BE2C (cell line): ENCODE measurements around the gene VSTM2B.

Experiments
- DNase-seq: peaks from one replicate; pipeline ENCODE4 v3.0.0-alpha.2; 2020
- H3K27me3 ChIP-seq: fragments of 250-450 bp; sonication (Bioruptor Pico); 2 replicates; pipeline ENCODE4 v1.5.1; 2020; ENCODE audit warnings: mild to moderate bottlenecking
- H3K36me3 ChIP-seq: fragments of 250-450 bp; sonication (Bioruptor Pico); 2 replicates; pipeline ENCODE4 v1.5.1; 2020; ENCODE audit warnings: mild to moderate bottlenecking
- H3K4me1 ChIP-seq: fragments of 250-450 bp; sonication (Bioruptor Pico); 2 replicates; pipeline ENCODE4 v1.5.1; 2020
- H3K4me3 ChIP-seq: 2 replicates; pipeline ENCODE4 v1.5.1; 2011; ENCODE audit warnings: low read depth, low read length
- H3K9me3 ChIP-seq: fragments of 250-450 bp; sonication (Bioruptor Pico); 2 replicates; pipeline ENCODE4 v1.5.1; 2020
- CTCF ChIP-seq: IDR thresholded peaks from 2 replicates; pipeline ENCODE4 v1.5.1; 2012; ENCODE audit warnings: mild to moderate bottlenecking, low read depth, low read length

VSTM2B gene

GRCh38 chr19:29576761-29577648 lies 51.2 kb downstream of the VSTM2B start:
- Histone ChIP-seq H3K4me3 (no peak overlapping the region), H3K27me3 (peaks cover 51% of the 10 kb centered on the region), H3K9me3 (no peaks in the 10 kb centered on the region), H3K4me1 (no peaks in the 10 kb centered on the region), H3K36me3 (no peaks in the 10 kb centered on the region)
- TF ChIP-seq CTCF, result no peak
- no peak for DNase-seq

GRCh38 chr19:29577649-29577963 lies 51.8 kb downstream of the VSTM2B start:
- Histone ChIP-seq H3K4me3 (no peak overlapping the region), H3K9me3 (no peaks in the 10 kb centered on the region), H3K27me3 (peaks cover 49% of the 10 kb centered on the region), H3K4me1 (no peaks in the 10 kb centered on the region), H3K36me3 (no peaks in the 10 kb centered on the region)
- no peak for TF ChIP-seq CTCF
- no peak for DNase-seq

GRCh38 chr19:29578349-29578748 lies 52.6 kb downstream of the VSTM2B start:
- Histone ChIP-seq H3K9me3 (no peaks in the 10 kb centered on the region), H3K36me3 (no peaks in the 10 kb centered on the region), H3K4me3 (no peak overlapping the region), H3K27me3 (peaks cover 44% of the 10 kb centered on the region), H3K4me1 (no peaks in the 10 kb centered on the region)
- no peak for TF ChIP-seq CTCF
- DNase-seq, result no peak

GRCh38 chr19:29579308-29579910 lies 53.6 kb downstream of the VSTM2B start:
- no peak overlapping the region for H3K4me3 ChIP-seq
- H3K9me3 ChIP-seq, result no peaks in the 10 kb centered on the region
- no peaks in the 10 kb centered on the region for H3K36me3 ChIP-seq
- H3K27me3 ChIP-seq, result peaks cover 34% of the 10 kb centered on the region
- H3K4me1 ChIP-seq, result no peaks in the 10 kb centered on the region
- no peak for DNase-seq
- TF ChIP-seq CTCF, result no peak

- no peak for TF ChIP-seq CTCF
- Histone ChIP-seq H3K36me3 (no peaks in the 10 kb centered on the region), H3K9me3 (no peaks in the 10 kb centered on the region), H3K4me1 (no peaks in the 10 kb centered on the region), H3K27me3 (peaks cover 17% of the 10 kb centered on the region), H3K4me3 (no peak overlapping the region)
- no peak for DNase-seq
These were observed 55.6 kb downstream of the VSTM2B start for GRCh38 chr19:29581398-29581797.
